ENCODE measurements around the gene SETD9.

The SETD9 gene

GRCh38 chr5:56938858-56939257 lies 29.5 kb downstream of the SETD9 start:
- DNase-seq, result no peak

- no peak for DNase-seq
Observed at GRCh38 chr5:56941981-56942380, 32.6 kb downstream of the SETD9 start.

DNA sequence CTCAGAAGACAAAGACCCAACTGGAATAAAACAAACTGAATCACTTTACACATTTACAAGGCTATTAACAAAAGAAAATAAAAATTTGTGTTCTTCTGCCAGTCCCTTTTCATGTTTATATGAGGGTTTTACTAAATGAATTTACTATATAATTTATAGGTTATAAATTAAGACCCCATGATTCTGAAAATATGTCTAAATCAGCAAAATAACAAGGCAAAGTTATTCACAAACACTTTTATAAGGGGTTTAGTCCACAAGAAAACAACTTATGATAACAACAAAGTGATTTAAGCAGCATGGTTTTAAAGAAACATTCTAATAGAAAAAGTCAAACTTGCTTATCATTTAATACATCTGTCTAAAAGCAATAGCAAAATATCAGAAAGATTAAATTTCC lies 37.7 kb downstream of the SETD9 start:
- no peak for DNase-seq

- DNase-seq, result no peak
Observed at GRCh38 chr5:56950626-56951125, 41.3 kb downstream of the SETD9 start.

DNA sequence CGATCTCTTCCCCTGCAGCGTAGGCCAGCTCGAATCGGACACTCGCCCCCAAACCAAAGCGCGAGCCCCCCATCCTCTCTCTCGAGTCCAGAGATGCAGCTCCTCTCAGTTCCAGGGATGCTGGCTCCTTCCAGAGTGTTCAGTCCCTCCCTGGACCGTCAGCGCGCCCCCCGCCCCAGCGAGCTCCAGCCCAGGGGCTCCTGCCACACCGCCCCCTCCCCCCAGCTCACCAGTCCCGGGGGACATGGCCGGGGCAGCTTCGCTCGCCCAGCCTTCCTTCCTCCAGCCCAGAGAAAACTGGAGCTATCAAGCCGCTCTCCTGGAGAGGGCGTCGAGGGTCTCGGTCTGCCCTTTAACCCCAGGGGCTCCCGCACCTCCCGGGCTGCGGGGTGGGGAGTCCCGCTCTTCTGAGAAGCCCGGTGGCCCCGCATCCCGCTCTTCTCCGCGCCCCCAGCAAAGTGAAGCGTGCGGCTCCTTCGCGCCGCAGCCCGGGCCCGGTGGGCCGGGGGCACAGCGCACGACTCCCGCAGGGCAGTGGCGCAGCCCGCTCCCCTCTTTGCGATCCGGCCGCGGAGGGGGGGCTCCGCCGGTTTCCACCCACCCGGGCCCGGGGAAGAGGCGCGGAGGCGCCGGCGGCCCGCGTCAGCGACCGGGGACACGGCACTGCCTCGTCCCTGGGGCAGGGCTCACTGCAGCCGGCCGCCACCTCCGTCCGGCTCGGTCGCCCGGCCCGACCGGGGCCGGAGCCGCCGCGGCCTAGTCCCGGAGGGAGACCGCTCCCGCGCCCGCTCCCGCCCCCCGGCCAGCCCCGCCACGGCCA lies 41.9 kb downstream of the SETD9 start:
- DNase-seq, result no peak

DNA sequence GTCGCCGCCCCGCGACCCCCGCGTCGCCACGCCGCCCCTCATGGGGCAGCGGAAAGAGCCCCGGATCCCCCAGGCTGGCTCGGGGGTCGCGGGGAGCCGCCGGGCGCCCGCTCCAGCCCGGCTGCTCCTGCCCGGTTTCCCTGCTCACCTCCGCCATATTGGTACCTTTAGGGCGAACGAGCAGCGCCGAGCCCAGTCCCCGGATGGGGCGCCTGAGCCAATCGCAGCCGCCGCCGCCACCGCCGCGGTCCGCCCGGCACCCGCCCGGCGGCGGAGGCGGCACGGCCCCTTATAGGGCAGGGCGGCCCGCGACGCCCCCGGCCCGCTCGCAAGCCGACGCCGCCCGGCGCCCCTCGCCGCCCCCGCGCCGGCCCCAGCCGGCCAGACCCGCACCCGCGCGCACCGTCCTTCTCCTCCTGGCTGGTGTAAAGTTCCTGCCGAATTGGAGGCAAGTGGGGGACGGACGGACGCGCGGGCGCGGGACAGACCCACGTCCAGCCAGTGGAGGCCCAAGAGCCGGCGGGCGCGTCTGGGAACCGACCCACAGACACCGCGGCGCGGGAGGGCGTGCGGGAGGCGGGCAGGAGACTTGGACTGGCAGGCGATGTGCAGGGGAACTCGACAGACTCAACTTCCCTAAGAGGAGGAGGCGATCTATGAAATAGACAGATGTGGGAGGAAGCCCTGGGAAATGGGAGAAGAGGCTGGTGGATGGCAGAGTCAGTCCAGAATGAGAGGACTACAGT lies 42.7 kb downstream of the SETD9 start, which contains the start of gene MIER3:
TSS of gene MIER3 (minus strand) at position 178 of the 746 bp plus-strand sequence. CDS start at position 157, 21 bp downstream.
- DNase-seq, result no peak

DNA sequence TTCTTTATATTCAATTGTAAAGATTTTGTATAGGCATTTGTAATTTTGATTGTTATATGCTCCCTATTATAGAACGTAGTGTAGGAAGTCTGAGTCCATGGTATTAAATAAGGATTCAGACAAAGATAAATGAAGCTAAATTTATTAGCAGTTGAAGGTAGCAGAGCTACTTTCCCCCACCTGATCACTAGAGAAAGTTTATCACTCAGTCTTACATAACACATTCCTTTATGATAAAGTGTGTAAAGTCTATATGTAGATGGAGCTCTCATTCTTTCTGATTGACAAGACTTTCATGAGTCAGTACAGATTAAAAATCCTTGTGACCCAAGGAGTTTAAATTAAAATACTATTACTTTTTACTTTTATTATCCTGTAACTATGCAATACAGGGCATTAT lies 44.9 kb downstream of the SETD9 start:
- no peak for DNase-seq

DNA sequence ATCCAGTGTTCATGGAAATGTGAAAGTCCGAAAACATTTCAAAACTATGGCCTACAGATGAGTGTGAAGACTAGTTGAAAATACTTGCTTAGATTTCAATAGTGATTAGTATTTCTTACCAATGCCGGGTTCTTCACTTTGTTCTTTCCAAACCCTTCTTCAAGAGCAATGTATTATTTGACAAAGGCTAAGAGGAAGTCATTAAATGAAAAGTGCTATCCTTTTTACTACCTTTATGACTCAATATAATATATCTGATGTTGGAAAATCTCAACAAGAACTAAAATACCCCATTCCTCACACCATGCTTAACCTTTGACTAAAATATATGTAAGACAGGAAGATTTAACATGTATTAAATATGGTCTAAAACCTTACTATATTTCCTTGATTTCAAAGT lies 49.2 kb downstream of the SETD9 start:
- no peak for DNase-seq

DNA sequence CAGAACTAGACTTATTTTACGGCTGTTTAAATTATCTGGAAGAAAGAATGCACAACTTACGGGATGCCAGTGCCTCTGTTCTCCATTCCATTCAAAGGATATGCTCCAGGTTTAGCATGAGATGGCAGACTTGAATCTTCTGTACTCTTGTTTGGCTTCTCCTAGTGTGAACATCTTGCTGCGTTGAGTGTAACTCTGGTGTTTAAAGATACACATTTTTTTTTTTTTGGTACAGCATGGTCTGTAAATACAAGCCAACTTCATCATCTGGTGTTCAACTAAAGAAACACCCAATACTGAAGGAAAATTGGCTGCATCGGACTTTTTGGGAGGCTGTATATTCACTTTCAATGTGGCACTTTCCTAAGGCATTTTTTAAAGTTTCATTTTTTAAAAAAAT lies 49.9 kb downstream of the SETD9 start:
- DNase-seq, result no peak

DNA sequence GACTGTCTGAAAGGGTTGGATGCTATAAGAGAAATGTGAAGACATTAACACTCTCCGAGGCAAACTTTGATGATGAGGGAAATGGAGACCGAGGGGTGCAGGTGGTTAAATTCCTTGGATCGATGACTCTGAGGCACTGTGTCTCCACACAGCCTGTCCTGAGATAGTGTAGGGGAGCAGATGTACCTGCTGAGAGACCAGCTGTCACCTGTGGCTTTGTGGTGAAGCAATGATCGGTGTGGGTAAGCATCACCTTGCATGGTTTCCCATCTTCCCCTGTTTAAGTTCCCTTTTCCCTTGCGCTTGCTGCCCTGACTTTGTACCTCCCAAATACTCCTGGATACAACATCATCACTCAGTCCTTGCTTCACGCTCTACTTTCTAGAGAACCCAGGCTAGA lies 52.4 kb downstream of the SETD9 start:
- DNase-seq, result peak in 1 of 2 experiments; percentile 58

DNA sequence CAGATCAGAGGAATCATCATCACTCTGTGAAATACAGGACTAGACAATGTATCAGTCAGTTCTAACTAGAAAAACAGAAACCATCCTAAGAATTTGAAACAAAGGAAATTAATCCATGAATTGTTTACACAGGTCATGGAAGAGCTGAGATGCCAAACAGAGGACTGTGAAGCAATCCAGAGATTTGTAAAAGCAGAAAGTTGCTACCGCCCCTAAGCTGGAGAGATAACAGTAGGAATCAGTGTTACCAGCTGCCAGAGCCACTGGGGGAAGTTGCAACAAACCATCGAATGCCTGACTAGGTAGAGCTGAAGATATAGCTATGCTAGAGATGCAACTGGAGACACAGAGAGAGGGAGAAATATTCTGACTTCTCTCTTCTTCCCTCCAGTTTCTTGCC lies 52.9 kb downstream of the SETD9 start:
- no peak for DNase-seq

- DNase-seq, result no peak
Observed at GRCh38 chr5:56963246-56963645, 53.9 kb downstream of the SETD9 start.

DNA sequence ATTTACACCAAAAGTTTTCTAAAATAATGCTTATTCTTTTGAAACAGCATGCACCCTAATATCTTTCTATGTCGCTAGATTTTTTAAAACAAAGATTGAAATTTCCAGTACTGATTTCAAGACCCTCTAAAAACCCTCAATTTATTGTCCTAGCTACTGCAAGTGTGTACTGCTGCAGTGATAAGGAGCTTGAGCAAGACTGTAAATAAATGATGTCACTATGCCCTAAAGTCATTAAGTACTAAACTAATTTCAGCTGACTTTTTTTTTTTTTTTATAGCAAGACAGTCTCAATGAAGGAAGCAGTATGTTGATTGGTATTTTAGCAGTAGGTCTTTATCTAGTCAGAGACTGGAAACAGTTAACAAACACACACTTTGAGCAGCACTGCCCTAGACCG lies 54.8 kb downstream of the SETD9 start:
- DNase-seq, result no peak

All from cerebellar nuclear complex (tissue), 1 donor.